ENCODE measurements around the gene TF. TPM values are rescaled to one million over a fixed set of nuclear protein-coding genes. Genes with fewer than 3 reads are reported as not detected.

The TF gene
- total and polyA plus RNA-seq, 2 experiments from 2014 or later, result 0.33 to 3.0 TPM

DNA sequence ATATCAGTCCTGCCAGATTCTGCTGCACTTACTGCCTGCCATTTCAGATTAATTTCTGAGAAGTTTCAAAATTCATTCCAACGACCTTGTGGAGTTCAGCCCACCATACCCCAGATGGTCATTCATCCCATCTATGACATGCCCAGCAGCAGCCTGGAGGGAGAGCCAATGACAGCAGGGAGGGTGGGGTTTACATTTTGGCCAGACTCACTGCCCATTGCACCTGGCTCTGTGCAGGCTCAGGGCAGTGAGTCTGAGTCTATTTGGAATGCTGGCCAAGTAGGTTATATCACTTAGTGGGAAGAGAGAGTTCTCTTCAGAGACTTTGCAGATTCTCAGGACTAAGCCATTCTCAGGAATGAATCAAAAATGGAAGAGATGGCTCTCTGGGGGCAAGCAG, 80.9 kb downstream of the TF start:
- Histone ChIP-seq H3K4me3 (no peak overlapping the region), H3K36me3 (no peaks in the 10 kb centered on the region), H3K27ac (no peak overlapping the region), H3K9me3 (ENCODE audit: low read depth) (no peaks in the 10 kb centered on the region), H3K27me3 (no peaks in the 10 kb centered on the region), H3K4me1 (ENCODE audit: low read depth) (no peaks in the 10 kb centered on the region)
- DNase-seq (ENCODE audit: low read depth in 1 of 2, low spot score in 1 of 2), result no peak
- no peak for TF ChIP-seq CTCF (IDR thresholded peaks at IDR 0.05; ENCODE audit: low read depth, low read length)

DNA sequence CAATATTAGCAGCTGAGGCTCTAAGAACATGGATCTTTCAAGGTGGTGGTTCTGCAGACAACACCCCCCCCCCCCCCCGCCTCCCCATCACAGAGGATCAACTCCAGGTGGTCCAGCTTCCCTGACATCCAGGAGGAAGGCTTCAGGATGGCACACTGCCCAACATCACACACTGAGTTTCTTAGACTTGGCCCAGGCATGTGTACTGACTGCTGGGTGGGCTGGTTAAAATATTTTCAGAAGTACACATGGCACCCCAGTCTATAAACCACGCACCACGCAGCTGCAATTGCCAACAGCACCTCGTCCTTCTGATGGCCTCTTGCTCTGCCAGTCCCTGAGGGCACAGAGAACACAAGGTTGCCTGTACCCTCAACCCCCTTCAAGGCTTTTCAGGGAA, 81.5 kb downstream of the TF start:
- H3K9me3 ChIP-seq (ENCODE audit: low read depth), result no peaks in the 10 kb centered on the region
- no peak for DNase-seq (ENCODE audit: low read depth in 1 of 2, low spot score in 1 of 2)
- no peaks in the 10 kb centered on the region for H3K4me1 ChIP-seq (ENCODE audit: low read depth)
- H3K27ac ChIP-seq, result no peak overlapping the region
- H3K4me3 ChIP-seq, result no peak overlapping the region
- no peak for TF ChIP-seq CTCF (IDR thresholded peaks at IDR 0.05; ENCODE audit: low read depth, low read length)
- no peaks in the 10 kb centered on the region for H3K27me3 ChIP-seq
- H3K36me3 ChIP-seq, result no peaks in the 10 kb centered on the region

GRCh38 chr3:133828576-133829309, 82.5 kb downstream of the TF start:
- no peaks in the 10 kb centered on the region for H3K9me3 ChIP-seq (ENCODE audit: low read depth)
- DNase-seq (ENCODE audit: low read depth in 1 of 2, low spot score in 1 of 2), result no peak
- TF ChIP-seq CTCF (IDR thresholded peaks at IDR 0.05; ENCODE audit: low read depth, low read length), result no peak
- H3K27ac ChIP-seq, result no peak overlapping the region
- no peaks in the 10 kb centered on the region for H3K4me1 ChIP-seq (ENCODE audit: low read depth)
- no peak overlapping the region for H3K4me3 ChIP-seq
- H3K27me3 ChIP-seq, result no peaks in the 10 kb centered on the region
- H3K36me3 ChIP-seq, result no peaks in the 10 kb centered on the region

GRCh38 chr3:133829310-133829707, 83.1 kb downstream of the TF start:
- DNase-seq (ENCODE audit: low read depth in 1 of 2, low spot score in 1 of 2), result no peak
- H3K9me3 ChIP-seq (ENCODE audit: low read depth), result no peaks in the 10 kb centered on the region
- no peak overlapping the region for H3K27ac ChIP-seq
- H3K4me3 ChIP-seq, result no peak overlapping the region
- no peaks in the 10 kb centered on the region for H3K4me1 ChIP-seq (ENCODE audit: low read depth)
- no peaks in the 10 kb centered on the region for H3K36me3 ChIP-seq
- no peak for TF ChIP-seq CTCF (IDR thresholded peaks at IDR 0.05; ENCODE audit: low read depth, low read length)
- H3K27me3 ChIP-seq, result no peaks in the 10 kb centered on the region

GRCh38 chr3:133830071-133830470, 83.9 kb downstream of the TF start:
- Histone ChIP-seq H3K4me1 (ENCODE audit: low read depth) (no peaks in the 10 kb centered on the region), H3K27me3 (no peaks in the 10 kb centered on the region), H3K27ac (no peak overlapping the region), H3K4me3 (no peak overlapping the region), H3K9me3 (ENCODE audit: low read depth) (no peaks in the 10 kb centered on the region), H3K36me3 (no peaks in the 10 kb centered on the region)
- DNase-seq (ENCODE audit: low read depth in 1 of 2, low spot score in 1 of 2), result no peak
- no peak for TF ChIP-seq CTCF (IDR thresholded peaks at IDR 0.05; ENCODE audit: low read depth, low read length)
